ENCODE results near the gene KRT16.

DNA sequence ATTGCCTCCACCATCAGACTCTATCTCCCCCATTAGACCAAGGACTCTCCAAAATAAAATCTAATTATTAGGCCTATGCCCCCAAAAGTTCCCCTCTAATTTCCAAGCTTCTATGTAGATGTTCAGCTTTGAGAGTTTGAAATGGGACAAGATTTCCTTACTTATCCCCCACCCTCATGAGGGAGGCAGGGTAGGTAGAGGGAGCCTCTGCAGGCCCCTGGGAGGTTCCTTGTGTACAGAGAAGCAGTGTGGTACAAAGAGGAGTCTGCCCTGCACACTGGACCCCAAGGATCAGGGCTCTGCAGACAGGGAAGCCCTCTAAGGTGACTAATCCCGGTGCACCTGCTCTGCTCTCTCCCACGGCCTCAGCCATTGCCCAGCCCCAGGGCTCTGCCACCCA is 9.3 kb upstream of the KRT16 start:
- no peak for TF ChIP-seq GATA2 (IDR thresholded peaks at IDR 0.05; ENCODE audit: low read depth, low read length)
- no peak for TF ChIP-seq GATA3 (IDR thresholded peaks at IDR 0.05; ENCODE audit: low read depth, low read length)

Data from SH-SY5Y (cell line).